Glutamatergic neuron (in vitro differentiated cells): ENCODE results near the gene TICAM2. TPM values are rescaled to one million over a fixed set of nuclear protein-coding genes. Genes with fewer than 3 reads are reported as not detected.

Source experiments
- DNase-seq: peaks from one replicate; pipeline ENCODE4 v3.0.0; 2022
- H3K27ac Mint-ChIP-seq: one replicate; pipeline ENCODE4 v1.8.0; 2020; ENCODE audit warnings: mild to moderate bottlenecking, mixed read lengths, inconsistent platforms; ENCODE audit not compliant: unreplicated experiment
- H3K27me3 Mint-ChIP-seq: one replicate; pipeline ENCODE4 v1.8.0; 2020; ENCODE audit warnings: mild to moderate bottlenecking, moderate library complexity, mixed read lengths, inconsistent platforms; ENCODE audit not compliant: unreplicated experiment
- H3K36me3 Mint-ChIP-seq: one replicate; pipeline ENCODE4 v1.8.0; 2020; ENCODE audit warnings: mild to moderate bottlenecking, mixed read lengths, inconsistent platforms; ENCODE audit not compliant: unreplicated experiment
- H3K4me1 Mint-ChIP-seq: one replicate; pipeline ENCODE4 v1.8.0; 2020; ENCODE audit warnings: mild to moderate bottlenecking, low read depth, mixed read lengths, inconsistent platforms; ENCODE audit not compliant: unreplicated experiment
- H3K4me3 Mint-ChIP-seq: one replicate; pipeline ENCODE4 v1.8.0; 2020; ENCODE audit warnings: mild to moderate bottlenecking, mixed read lengths, inconsistent platforms; ENCODE audit not compliant: unreplicated experiment
- H3K9me3 Mint-ChIP-seq: one replicate; pipeline ENCODE4 v1.8.0; 2020; ENCODE audit warnings: mild to moderate bottlenecking, moderate library complexity, mixed read lengths, inconsistent platforms; ENCODE audit not compliant: unreplicated experiment
- total RNA-seq: library from RNA; stranded (reverse); fragmentation: NEBNext Ultra II Directional; extraction: Animal tissue kit (Norgen Biotek cat#: 25700); gene quantifications from one replicate; pipeline ENCODE4 v1.2.1, GENCODE V29; 2021; ENCODE audit not compliant: unreplicated experiment
- TF ChIP-seq, protein P1 (sequence below): fragments of 200-600 bp; sonication (generic); IDR thresholded peaks from one replicate; pipeline ENCODE4 v1.5.0; 2021; ENCODE audit not compliant: partially characterized antibody, unreplicated experiment

TICAM2 gene
- total RNA-seq, 1 donor from 2014 or later: 0.42 TPM

- H3K27ac Mint-ChIP-seq: no peak overlapping the region
- H3K4me3 Mint-ChIP-seq: no peak overlapping the region
- peaks cover 2% of the 10 kb centered on the region for H3K27me3 Mint-ChIP-seq
- no peaks in the 10 kb centered on the region for H3K36me3 Mint-ChIP-seq
- TF ChIP-seq, protein P1, sequence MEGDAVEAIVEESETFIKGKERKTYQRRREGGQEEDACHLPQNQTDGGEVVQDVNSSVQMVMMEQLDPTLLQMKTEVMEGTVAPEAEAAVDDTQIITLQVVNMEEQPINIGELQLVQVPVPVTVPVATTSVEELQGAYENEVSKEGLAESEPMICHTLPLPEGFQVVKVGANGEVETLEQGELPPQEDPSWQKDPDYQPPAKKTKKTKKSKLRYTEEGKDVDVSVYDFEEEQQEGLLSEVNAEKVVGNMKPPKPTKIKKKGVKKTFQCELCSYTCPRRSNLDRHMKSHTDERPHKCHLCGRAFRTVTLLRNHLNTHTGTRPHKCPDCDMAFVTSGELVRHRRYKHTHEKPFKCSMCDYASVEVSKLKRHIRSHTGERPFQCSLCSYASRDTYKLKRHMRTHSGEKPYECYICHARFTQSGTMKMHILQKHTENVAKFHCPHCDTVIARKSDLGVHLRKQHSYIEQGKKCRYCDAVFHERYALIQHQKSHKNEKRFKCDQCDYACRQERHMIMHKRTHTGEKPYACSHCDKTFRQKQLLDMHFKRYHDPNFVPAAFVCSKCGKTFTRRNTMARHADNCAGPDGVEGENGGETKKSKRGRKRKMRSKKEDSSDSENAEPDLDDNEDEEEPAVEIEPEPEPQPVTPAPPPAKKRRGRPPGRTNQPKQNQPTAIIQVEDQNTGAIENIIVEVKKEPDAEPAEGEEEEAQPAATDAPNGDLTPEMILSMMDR: no peak
- no peak for DNase-seq
- peaks cover 12% of the 10 kb centered on the region for H3K4me1 Mint-ChIP-seq
- no peaks in the 10 kb centered on the region for H3K9me3 Mint-ChIP-seq
These were observed 2.4 kb downstream of the TICAM2 start for GRCh38 chr5:115599924-115600323.

- no peak overlapping the region for H3K27ac Mint-ChIP-seq
- H3K36me3 Mint-ChIP-seq: no peaks in the 10 kb centered on the region
- DNase-seq: no peak
- no peak overlapping the region for H3K4me3 Mint-ChIP-seq
- H3K27me3 Mint-ChIP-seq: peaks cover 2% of the 10 kb centered on the region
- H3K4me1 Mint-ChIP-seq: peaks cover 12% of the 10 kb centered on the region
- TF ChIP-seq, protein P1: no peak
- H3K9me3 Mint-ChIP-seq: no peaks in the 10 kb centered on the region
These were observed 2.8 kb downstream of the TICAM2 start for GRCh38 chr5:115599502-115599901.

- H3K36me3 Mint-ChIP-seq: no peaks in the 10 kb centered on the region
- no peak for DNase-seq
- TF ChIP-seq, protein P1: no peak
- no peaks in the 10 kb centered on the region for H3K9me3 Mint-ChIP-seq
- no peak overlapping the region for H3K4me3 Mint-ChIP-seq
- H3K27me3 Mint-ChIP-seq: peaks cover 2% of the 10 kb centered on the region
- no peak overlapping the region for H3K27ac Mint-ChIP-seq
- peaks cover 4% of the 10 kb centered on the region for H3K4me1 Mint-ChIP-seq
These were observed 7.9 kb downstream of the TICAM2 start for GRCh38 chr5:115594128-115595047.

- no peaks in the 10 kb centered on the region for H3K36me3 Mint-ChIP-seq
- no peaks in the 10 kb centered on the region for H3K9me3 Mint-ChIP-seq
- no peak overlapping the region for H3K27ac Mint-ChIP-seq
- H3K27me3 Mint-ChIP-seq: no peaks in the 10 kb centered on the region
- TF ChIP-seq, protein P1: no peak
- DNase-seq: no peak
- no peak overlapping the region for H3K4me3 Mint-ChIP-seq
- H3K4me1 Mint-ChIP-seq: no peaks in the 10 kb centered on the region
These were observed 13.2 kb downstream of the TICAM2 start for GRCh38 chr5:115589043-115589442.

GRCh38 chr5:115588640-115589039 lies 13.6 kb downstream of the TICAM2 start:
- H3K27me3 Mint-ChIP-seq: no peaks in the 10 kb centered on the region
- H3K9me3 Mint-ChIP-seq: no peaks in the 10 kb centered on the region
- H3K4me1 Mint-ChIP-seq: no peaks in the 10 kb centered on the region
- H3K4me3 Mint-ChIP-seq: no peak overlapping the region
- H3K27ac Mint-ChIP-seq: no peak overlapping the region
- DNase-seq: no peak
- TF ChIP-seq, protein P1: no peak
- H3K36me3 Mint-ChIP-seq: no peaks in the 10 kb centered on the region
